ENCODE measurements around the gene VSIG10L2.

DNA sequence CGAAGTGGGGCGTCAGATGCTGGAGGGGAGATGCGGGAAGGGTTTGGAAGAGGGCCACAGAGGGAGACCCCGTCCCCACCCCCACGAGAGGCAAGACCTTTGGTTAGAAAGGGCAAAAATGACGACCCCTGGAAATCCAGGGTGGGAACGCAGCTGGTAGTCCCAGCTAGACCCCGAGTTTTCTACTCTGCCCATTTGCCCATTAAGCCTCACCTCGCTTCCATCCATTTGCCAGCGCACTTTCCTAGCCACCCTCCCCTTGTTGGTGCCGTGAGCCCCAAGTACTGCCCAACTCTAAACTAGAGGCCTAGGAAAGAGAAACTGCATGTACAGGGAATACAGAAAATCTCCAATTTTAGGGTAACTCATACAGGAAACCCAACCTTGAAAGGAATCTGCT is 41.2 kb upstream of the VSIG10L2 start:
- TF ChIP-seq, protein P1, sequence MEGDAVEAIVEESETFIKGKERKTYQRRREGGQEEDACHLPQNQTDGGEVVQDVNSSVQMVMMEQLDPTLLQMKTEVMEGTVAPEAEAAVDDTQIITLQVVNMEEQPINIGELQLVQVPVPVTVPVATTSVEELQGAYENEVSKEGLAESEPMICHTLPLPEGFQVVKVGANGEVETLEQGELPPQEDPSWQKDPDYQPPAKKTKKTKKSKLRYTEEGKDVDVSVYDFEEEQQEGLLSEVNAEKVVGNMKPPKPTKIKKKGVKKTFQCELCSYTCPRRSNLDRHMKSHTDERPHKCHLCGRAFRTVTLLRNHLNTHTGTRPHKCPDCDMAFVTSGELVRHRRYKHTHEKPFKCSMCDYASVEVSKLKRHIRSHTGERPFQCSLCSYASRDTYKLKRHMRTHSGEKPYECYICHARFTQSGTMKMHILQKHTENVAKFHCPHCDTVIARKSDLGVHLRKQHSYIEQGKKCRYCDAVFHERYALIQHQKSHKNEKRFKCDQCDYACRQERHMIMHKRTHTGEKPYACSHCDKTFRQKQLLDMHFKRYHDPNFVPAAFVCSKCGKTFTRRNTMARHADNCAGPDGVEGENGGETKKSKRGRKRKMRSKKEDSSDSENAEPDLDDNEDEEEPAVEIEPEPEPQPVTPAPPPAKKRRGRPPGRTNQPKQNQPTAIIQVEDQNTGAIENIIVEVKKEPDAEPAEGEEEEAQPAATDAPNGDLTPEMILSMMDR (tag by site-specific recombination; IDR thresholded peaks at IDR 0.05) = no peak
- TF ChIP-seq MYNN (tag by site-specific recombination; IDR thresholded peaks at IDR 0.05; ENCODE audit: borderline replicate concordance) (no peak), SETDB1 (IDR thresholded peaks at IDR 0.05; ENCODE audit: insufficient read length, low read length) (no peak), ZNF146 (tag by site-specific recombination; IDR thresholded peaks at IDR 0.05) (no peak), ZNF24 (tag by site-specific recombination; IDR thresholded peaks at IDR 0.05) (no peak), ZNF175 (tag by site-specific recombination; IDR thresholded peaks at IDR 0.05) (no peak), ZNF302 (tag by site-specific recombination; IDR thresholded peaks at IDR 0.05; ENCODE audit: low read depth) (no peak), ZBTB17 (tag by site-specific recombination; IDR thresholded peaks at IDR 0.05) (no peak), ZNF501 (tag by site-specific recombination; IDR thresholded peaks at IDR 0.05) (no peak), KLF10 (tag by site-specific recombination; IDR thresholded peaks at IDR 0.05) (no peak)
- TF ChIP-seq, protein P2, sequence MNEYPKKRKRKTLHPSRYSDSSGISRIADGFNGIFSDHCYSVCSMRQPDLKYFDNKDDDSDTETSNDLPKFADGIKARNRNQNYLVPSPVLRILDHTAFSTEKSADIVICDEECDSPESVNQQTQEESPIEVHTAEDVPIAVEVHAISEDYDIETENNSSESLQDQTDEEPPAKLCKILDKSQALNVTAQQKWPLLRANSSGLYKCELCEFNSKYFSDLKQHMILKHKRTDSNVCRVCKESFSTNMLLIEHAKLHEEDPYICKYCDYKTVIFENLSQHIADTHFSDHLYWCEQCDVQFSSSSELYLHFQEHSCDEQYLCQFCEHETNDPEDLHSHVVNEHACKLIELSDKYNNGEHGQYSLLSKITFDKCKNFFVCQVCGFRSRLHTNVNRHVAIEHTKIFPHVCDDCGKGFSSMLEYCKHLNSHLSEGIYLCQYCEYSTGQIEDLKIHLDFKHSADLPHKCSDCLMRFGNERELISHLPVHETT (tag by site-specific recombination; IDR thresholded peaks at IDR 0.05) = no peak
